Upper lobe of right lung (tissue), 1 donor: ENCODE measurements around the gene RABGGTA. TPM values are rescaled to one million over a fixed set of nuclear protein-coding genes. Genes with fewer than 3 reads are reported as not detected.

Source experiments
- ATAC-seq: fragments of 200-7000 bp; cut with Tn5 transposase; one replicate; pipeline ENCODE4 v1.9.1; 2020; ENCODE audit warnings: mild to moderate bottlenecking, moderate library complexity
- DNase-seq: peaks from one replicate; pipeline ENCODE4 v3.0.0-alpha.2; 2020
- H3K27ac ChIP-seq: fragments of 200-600 bp; one replicate; pipeline ENCODE4 v1.8.0; 2022
- H3K27me3 ChIP-seq: fragments of 200-600 bp; one replicate; pipeline ENCODE4 v1.8.0; 2022; ENCODE audit warnings: mild to moderate bottlenecking
- H3K36me3 ChIP-seq: fragments of 200-600 bp; one replicate; pipeline ENCODE4 v1.8.0; 2022
- H3K4me1 ChIP-seq: fragments of 200-600 bp; one replicate; pipeline ENCODE4 v1.8.0; 2022
- H3K4me3 ChIP-seq: fragments of 200-600 bp; one replicate; pipeline ENCODE4 v1.8.0; 2022; ENCODE audit warnings: mild to moderate bottlenecking
- H3K9me3 ChIP-seq: fragments of 200-600 bp; one replicate; pipeline ENCODE4 v1.8.0; 2022
- intact Hi-C: fragments of 100-400 bp; cut with DNase I; formaldehyde crosslinking; loops from one replicate; pipeline ENCODE4 v1.11.0; 2022
- total RNA-seq: library from RNA; stranded (reverse); fragmentation: NEBNext Ultra II Directional; extraction: Animal tissue kit (Norgen Biotek cat#: 25700); gene quantifications from one replicate; pipeline ENCODE4 v1.2.1, GENCODE V29; 2021
- TF ChIP-seq, protein P1 (sequence below): fragments of 200-600 bp; IDR thresholded peaks from one replicate; pipeline ENCODE4 v1.8.0; 2022; ENCODE audit warnings: antibody characterized with exemption
- donor health status: DM: no; HTN: yes; CAD: no; lungs with severe emphysema.

Gene RABGGTA
- total RNA-seq, 1 donor from 2014 or later: 50.3 TPM

GRCh38 chr14:24284501-24285035 is 13.2 kb upstream of the RABGGTA start:
- DNase-seq: no peak
- intact Hi-C loops: no loop called here
- ATAC-seq: no peak

DNA sequence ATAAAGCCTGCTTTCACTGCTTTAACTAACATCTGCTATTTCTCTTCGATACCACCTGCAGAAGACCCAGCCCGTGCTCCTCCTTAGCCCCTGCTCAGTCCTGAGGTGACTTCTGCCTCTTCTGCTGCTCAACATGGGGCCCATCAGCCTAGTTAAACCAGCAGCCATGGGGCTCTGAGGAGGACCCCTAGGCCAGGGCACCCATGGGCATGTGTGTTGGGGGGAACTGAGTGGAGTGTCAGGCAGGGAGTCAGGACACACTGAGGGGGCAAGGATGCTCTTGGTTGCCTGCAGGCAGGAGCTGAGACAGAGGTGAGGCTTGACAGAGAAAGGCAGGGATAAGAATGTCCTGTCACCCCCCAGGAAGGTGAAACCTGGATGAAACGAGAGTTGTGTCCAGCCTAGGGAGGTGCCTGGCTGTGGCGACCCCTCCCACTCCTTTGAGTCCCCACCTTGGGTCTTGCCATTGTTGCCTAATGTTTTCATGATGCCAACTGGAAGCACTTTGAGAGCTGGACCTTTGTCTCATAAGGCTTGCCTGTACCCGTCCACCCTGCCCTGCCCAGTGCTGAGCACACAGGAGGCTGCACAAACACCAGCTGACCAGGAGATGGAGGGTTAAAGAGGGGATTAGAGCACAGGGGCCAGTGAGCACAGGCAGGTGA is 12.5 kb upstream of the RABGGTA start:
- H3K9me3 ChIP-seq: no peaks in the 10 kb centered on the region
- H3K4me3 ChIP-seq: no peak overlapping the region
- DNase-seq (no peak), ATAC-seq (no peak)
- H3K27ac ChIP-seq: no peak overlapping the region
- no peaks in the 10 kb centered on the region for H3K36me3 ChIP-seq
- no peaks in the 10 kb centered on the region for H3K27me3 ChIP-seq
- intact Hi-C loops: no loop called here
- TF ChIP-seq, protein P1, sequence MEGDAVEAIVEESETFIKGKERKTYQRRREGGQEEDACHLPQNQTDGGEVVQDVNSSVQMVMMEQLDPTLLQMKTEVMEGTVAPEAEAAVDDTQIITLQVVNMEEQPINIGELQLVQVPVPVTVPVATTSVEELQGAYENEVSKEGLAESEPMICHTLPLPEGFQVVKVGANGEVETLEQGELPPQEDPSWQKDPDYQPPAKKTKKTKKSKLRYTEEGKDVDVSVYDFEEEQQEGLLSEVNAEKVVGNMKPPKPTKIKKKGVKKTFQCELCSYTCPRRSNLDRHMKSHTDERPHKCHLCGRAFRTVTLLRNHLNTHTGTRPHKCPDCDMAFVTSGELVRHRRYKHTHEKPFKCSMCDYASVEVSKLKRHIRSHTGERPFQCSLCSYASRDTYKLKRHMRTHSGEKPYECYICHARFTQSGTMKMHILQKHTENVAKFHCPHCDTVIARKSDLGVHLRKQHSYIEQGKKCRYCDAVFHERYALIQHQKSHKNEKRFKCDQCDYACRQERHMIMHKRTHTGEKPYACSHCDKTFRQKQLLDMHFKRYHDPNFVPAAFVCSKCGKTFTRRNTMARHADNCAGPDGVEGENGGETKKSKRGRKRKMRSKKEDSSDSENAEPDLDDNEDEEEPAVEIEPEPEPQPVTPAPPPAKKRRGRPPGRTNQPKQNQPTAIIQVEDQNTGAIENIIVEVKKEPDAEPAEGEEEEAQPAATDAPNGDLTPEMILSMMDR: no peak
- H3K4me1 ChIP-seq: peaks cover 9% of the 10 kb centered on the region

More at GRCh38 chr14:24284501-24285035, 13.2 kb upstream of the RABGGTA start:
- Histone ChIP-seq H3K4me1 (peaks cover 3% of the 10 kb centered on the region), H3K27me3 (no peaks in the 10 kb centered on the region), H3K27ac (no peak overlapping the region), H3K36me3 (peaks cover 5% of the 10 kb centered on the region), H3K9me3 (no peaks in the 10 kb centered on the region), H3K4me3 (no peak overlapping the region)
- TF ChIP-seq, protein P1: no peak

- no peak overlapping the region for H3K4me3 ChIP-seq
- H3K4me1 ChIP-seq: peaks cover 9% of the 10 kb centered on the region
- H3K27me3 ChIP-seq: no peaks in the 10 kb centered on the region
- no peaks in the 10 kb centered on the region for H3K36me3 ChIP-seq
- TF ChIP-seq, protein P1: no peak
- intact Hi-C loops: no loop called here
- ATAC-seq (no peak), DNase-seq (no peak)
- H3K9me3 ChIP-seq: no peaks in the 10 kb centered on the region
- no peak overlapping the region for H3K27ac ChIP-seq
Measured at GRCh38 chr14:24282736-24283135, 11.3 kb upstream of the RABGGTA start.

DNA sequence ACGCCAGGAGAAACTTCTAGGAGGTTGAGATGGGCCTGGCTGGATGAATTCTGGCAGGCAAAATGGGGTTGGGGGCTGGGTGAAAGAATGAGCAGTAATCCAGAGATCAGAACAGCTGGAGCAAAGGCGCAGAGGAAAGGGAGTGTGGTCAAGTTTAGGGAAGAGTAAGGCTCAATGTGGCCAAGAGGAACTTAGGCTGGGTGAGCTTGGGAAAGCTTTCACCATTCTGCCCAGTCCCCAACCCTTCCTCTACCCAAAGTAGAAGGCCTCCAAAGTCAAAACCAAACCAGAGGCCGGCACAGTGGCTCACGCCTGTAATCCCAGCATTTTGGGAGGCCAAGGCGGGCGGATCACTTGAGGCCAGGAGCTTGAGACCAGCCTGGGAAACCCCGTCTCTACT is 10.2 kb upstream of the RABGGTA start:
- no peaks in the 10 kb centered on the region for H3K9me3 ChIP-seq
- DNase-seq (no peak), ATAC-seq (peak; percentile 46)
- no peak overlapping the region for H3K4me3 ChIP-seq
- H3K27ac ChIP-seq: peak overlapping the region; percentile 30
- no peaks in the 10 kb centered on the region for H3K27me3 ChIP-seq
- intact Hi-C loops: no loop called here
- TF ChIP-seq, protein P1: no peak
- H3K36me3 ChIP-seq: no peaks in the 10 kb centered on the region
- peaks cover 14% of the 10 kb centered on the region for H3K4me1 ChIP-seq

DNA sequence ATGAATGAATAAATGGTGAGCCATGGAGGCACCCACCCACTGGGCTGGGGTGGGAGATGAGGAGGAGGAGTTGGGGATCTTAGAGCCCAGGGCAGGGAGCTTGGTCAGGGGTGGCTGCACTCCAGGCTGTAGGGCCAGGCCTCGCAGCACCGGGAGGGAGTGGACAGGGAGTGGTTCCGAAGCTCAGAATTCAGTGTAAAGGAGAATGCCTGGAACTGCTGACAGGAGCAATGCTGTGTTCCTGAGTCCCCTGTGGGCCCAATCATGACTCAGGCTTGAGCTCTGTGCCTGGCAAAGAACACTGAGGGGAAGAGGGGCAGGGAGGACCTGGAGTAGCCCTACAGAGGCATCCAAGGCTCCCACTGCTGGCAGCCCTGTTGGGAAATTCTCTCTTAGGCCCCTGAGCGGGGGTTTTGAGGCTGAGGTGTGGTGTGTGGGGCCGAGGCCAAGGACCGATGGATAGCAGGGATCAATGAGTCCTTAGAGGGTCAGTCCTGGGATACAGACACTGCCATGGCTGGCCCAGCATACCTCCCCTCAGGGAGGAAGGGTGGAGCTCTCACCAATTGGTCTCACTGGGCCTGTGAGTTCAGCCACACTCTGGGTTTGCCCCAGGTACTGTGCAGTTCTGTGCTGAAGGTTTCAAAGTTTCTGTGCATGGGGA is 9.5 kb upstream of the RABGGTA start:
- no peak for ATAC-seq

More for the DNA sequence above, 9.5 kb upstream of the RABGGTA start:
- Histone ChIP-seq H3K9me3 (no peaks in the 10 kb centered on the region), H3K27me3 (no peaks in the 10 kb centered on the region), H3K27ac (no peak overlapping the region), H3K4me3 (no peak overlapping the region), H3K4me1 (peaks cover 14% of the 10 kb centered on the region), H3K36me3 (no peaks in the 10 kb centered on the region)
- intact Hi-C loops: no loop called here
- TF ChIP-seq, protein P1: no peak
- no peak for DNase-seq
